Ascending aorta (tissue), 2 donors: ENCODE results near the gene DCHS1. TPM values are rescaled to one million over a fixed set of nuclear protein-coding genes. Genes with fewer than 3 reads are reported as not detected.

Experiments used
- DNase-seq, 2 donors: peaks; one replicate each; pipeline ENCODE4 v3.0.0-alpha.2; 2019; ENCODE audit warnings: low spot score in 2 of 2
- H3K27ac ChIP-seq, 2 donors: fragments of 200-600 bp; sonication (generic); one replicate each; pipeline ENCODE4 v1.5.1; 2016 to 2017; ENCODE audit warnings: mild to moderate bottlenecking in 1 of 2
- H3K27me3 ChIP-seq: fragments of 200-600 bp; sonication (generic); one replicate; pipeline ENCODE4 v1.5.1; 2017
- H3K36me3 ChIP-seq, 2 donors: fragments of 200-600 bp; sonication (generic); one replicate each; pipeline ENCODE4 v1.5.1; 2016
- H3K4me1 ChIP-seq, 2 donors: fragments of 200-600 bp; sonication (generic); one replicate each; pipeline ENCODE4 v1.5.1; 2016 to 2017; ENCODE audit warnings: mild to moderate bottlenecking in 1 of 2
- H3K4me3 ChIP-seq, 2 donors: fragments of 200-600 bp; sonication (generic); one replicate each; pipeline ENCODE4 v1.5.1; 2016 to 2017; ENCODE audit warnings: mild to moderate bottlenecking in 1 of 2
- H3K9me3 ChIP-seq, 2 donors: fragments of 200-600 bp; sonication (generic); one replicate each; pipeline ENCODE4 v1.5.1; 2016
- intact Hi-C: fragments of 100-400 bp; cut with DNase I; formaldehyde crosslinking; loops from one replicate; pipeline ENCODE4 v1.15.1; 2023
- total RNA-seq: library from RNA; depleted of rRNA; stranded (reverse); fragments of >200 nt; gene quantifications from one replicate; pipeline ENCODE4 v1.1.0, GENCODE V29; 2016
- TF ChIP-seq, protein P1 (sequence below), 3 experiments: fragments of 200-600 bp in 2 of 3; fragments of 450-650 bp in 1 of 3; sonication (generic) in 2 of 3; IDR thresholded peaks; one replicate each; pipeline ENCODE4 v1.5.1; 2016 to 2019; ENCODE audit warnings: antibody characterized with exemption in 3 of 3, mild to moderate bottlenecking in 1 of 3, moderate library complexity in 1 of 3

DCHS1 gene
- total RNA-seq, 1 donor from 2014 or later: 58.0 TPM

DNA sequence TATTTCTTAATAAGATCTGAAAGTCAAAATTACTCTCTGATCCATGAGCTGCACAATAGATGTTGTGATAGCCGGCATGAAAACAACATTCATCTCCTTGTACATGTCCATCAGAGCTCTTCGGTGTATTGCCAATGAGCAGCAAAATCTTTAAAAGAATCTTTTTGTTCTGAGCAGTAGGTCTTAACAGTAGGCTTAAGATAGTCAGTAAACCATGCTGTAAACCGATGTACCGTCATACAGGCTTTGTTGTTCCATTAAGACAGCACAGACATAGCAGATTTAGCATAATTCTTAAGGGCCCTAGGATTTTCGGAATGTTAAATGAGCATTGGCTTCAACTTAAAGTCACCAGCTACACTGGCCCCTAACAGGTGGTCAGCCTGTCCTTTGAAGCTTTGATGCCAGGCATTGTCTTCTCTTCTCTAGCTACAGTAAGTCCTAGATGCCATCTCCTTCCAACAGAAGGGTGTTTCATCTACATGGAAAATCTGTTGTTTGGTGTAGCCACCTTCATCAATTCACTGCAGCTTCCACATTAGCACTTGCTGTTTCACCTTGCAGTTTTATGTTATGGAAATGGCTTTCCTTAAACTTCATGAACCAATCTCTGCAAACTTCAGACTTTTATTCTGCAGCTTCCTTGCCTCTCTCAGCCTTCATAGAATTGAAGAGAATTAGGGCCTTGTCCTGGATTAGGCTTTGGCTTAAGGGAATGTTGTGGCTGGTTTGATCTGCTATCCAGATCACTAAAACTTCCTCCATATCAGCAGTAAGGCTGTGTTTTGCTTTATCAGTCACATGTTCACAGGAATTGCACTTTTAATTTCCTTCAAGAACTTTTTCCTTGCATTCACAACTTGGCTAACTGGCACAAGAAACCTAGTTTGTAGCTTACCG, 80.5 kb downstream of the DCHS1 start:
- H3K27ac ChIP-seq: no peak overlapping the region
- H3K27me3 ChIP-seq: no peaks in the 10 kb centered on the region
- no peaks in the 10 kb centered on the region for H3K9me3 ChIP-seq
- peaks cover 0 to 9% of the 10 kb centered on the region in 2 donors for H3K4me1 ChIP-seq
- intact Hi-C loops: no loop called here
- TF ChIP-seq, protein P1, sequence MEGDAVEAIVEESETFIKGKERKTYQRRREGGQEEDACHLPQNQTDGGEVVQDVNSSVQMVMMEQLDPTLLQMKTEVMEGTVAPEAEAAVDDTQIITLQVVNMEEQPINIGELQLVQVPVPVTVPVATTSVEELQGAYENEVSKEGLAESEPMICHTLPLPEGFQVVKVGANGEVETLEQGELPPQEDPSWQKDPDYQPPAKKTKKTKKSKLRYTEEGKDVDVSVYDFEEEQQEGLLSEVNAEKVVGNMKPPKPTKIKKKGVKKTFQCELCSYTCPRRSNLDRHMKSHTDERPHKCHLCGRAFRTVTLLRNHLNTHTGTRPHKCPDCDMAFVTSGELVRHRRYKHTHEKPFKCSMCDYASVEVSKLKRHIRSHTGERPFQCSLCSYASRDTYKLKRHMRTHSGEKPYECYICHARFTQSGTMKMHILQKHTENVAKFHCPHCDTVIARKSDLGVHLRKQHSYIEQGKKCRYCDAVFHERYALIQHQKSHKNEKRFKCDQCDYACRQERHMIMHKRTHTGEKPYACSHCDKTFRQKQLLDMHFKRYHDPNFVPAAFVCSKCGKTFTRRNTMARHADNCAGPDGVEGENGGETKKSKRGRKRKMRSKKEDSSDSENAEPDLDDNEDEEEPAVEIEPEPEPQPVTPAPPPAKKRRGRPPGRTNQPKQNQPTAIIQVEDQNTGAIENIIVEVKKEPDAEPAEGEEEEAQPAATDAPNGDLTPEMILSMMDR (IDR thresholded peaks at IDR 0.05): no peak
- no peak for DNase-seq
- no peak overlapping the region for H3K4me3 ChIP-seq
- no peaks in the 10 kb centered on the region for H3K36me3 ChIP-seq

DNA sequence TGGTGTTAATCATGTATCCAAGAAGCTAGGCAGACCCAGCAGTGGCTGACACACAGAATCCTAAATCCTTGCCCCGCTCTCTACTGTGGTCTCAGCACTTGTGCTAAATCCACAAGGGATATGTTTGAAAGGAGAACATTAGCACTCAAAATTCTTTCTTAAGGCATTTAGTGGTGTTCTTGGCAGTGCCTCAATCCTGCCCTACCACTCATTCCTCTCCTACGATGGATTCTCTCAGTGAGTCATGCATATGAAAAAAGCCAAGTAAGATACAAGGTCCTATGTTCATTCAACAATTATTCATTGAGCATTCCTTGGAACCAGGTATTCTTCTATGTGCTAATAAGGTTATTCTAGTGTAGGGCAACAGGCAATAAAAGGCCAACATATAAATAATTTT, 83.4 kb downstream of the DCHS1 start:
- Histone ChIP-seq H3K36me3 (no peaks in the 10 kb centered on the region), H3K9me3 (no peaks in the 10 kb centered on the region), H3K27me3 (no peaks in the 10 kb centered on the region), H3K27ac (no peak overlapping the region), H3K4me3 (no peak overlapping the region), H3K4me1 (peaks cover 0 to 9% of the 10 kb centered on the region in 2 donors)
- TF ChIP-seq, protein P1 (IDR thresholded peaks at IDR 0.05): no peak
- intact Hi-C loops: no loop called here
- DNase-seq: no peak

DNA sequence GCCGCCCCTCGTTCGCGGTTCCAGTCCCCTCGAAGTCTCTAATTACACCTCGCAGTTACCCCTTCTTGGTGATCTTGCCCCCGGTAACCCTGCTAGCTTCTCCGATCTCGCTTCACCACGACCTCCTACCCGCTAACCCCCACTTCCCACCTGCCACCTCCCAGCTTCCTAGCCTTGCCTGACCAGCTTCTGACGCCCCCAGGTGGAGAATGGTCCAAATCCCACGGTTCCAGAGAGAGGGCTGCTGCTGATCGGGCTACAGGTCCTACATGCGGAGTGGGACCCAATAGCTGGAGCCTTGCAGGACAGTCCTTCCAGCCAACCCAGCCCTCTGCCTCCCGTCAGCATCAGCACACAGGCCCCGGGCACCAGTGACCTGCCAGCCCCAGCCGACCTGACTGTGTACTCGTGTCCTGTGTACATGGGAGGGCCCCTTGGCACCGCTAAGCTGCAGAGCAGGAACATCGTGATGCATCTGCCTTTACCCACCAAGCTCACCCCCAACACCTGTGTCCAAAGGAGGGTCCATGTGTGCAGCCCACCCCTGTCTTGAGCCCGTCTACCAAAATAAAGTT, 84.1 kb downstream of the DCHS1 start:
- Histone ChIP-seq H3K27ac (no peak overlapping the region), H3K4me3 (peak overlapping the region in 1 of 2 donors; percentile 45), H3K4me1 (peaks cover 0 to 7% of the 10 kb centered on the region in 2 donors), H3K27me3 (no peaks in the 10 kb centered on the region), H3K36me3 (no peaks in the 10 kb centered on the region), H3K9me3 (no peaks in the 10 kb centered on the region)
- intact Hi-C loops: no loop called here
- TF ChIP-seq, protein P1 (IDR thresholded peaks at IDR 0.05): no peak
- DNase-seq: no peak

Other genes with a start within 250 kb of the DCHS1 start
- gene APBB1, start 236.7 kb downstream of the DCHS1 start, total RNA-seq: 29.2 TPM
- 16.8 TPM for gene HPX, start 214.8 kb downstream of the DCHS1 start, total RNA-seq
- gene TRIM3, start 181.9 kb downstream of the DCHS1 start, total RNA-seq: 33.8 TPM
- gene ARFIP2, start 174.5 kb downstream of the DCHS1 start, total RNA-seq: 87.8 TPM
- 19.2 TPM for gene TIMM10B, start 174.3 kb downstream of the DCHS1 start, total RNA-seq
- gene DNHD1, start 158.5 kb downstream of the DCHS1 start, total RNA-seq: 2.3 TPM
- 9.2 TPM for gene RRP8, start 52.2 kb downstream of the DCHS1 start, total RNA-seq
- gene ILK, start 52.0 kb downstream of the DCHS1 start, total RNA-seq: 183 TPM
- 76.0 TPM for gene TAF10, start 43.6 kb downstream of the DCHS1 start, total RNA-seq
- 96.7 TPM for gene TPP1, start 36.4 kb downstream of the DCHS1 start, total RNA-seq
- 12.9 TPM for gene MRPL17, start 27.5 kb upstream of the DCHS1 start, total RNA-seq
- gene OR2AG2, start 116.2 kb upstream of the DCHS1 start, total RNA-seq: 0.43 TPM
- gene OR2AG1, start 127.2 kb upstream of the DCHS1 start, total RNA-seq: not detected
- not detected for gene OR6A2, start 143.9 kb upstream of the DCHS1 start, total RNA-seq
- not detected for gene OR10A5, start 189.9 kb upstream of the DCHS1 start, total RNA-seq
- gene OR10A2, start 207.2 kb upstream of the DCHS1 start, total RNA-seq: not detected
- gene OR10A4, start 220.8 kb upstream of the DCHS1 start, total RNA-seq: not detected
- gene OR2D2, start 236.7 kb upstream of the DCHS1 start, total RNA-seq: not detected